Stimulated activated CD8-positive, alpha-beta memory T cell treated with anti-CD3 and anti-CD28 coated beads, Interleukin-7, amount 100 ng/mL, for 24 hours (primary cell): Measurements from ENCODE around the gene CEP120.
"Not testable (repeated sequence)": the region's sequence is repeated elsewhere in the genome, so short reads cannot be mapped to it uniquely, and the experiment has no call there.

Experiments
- DNase-seq: peaks from one replicate; pipeline ENCODE4 v3.0.0-alpha.2; 2020; ENCODE audit warnings: low read depth

Gene CEP120

DNA sequence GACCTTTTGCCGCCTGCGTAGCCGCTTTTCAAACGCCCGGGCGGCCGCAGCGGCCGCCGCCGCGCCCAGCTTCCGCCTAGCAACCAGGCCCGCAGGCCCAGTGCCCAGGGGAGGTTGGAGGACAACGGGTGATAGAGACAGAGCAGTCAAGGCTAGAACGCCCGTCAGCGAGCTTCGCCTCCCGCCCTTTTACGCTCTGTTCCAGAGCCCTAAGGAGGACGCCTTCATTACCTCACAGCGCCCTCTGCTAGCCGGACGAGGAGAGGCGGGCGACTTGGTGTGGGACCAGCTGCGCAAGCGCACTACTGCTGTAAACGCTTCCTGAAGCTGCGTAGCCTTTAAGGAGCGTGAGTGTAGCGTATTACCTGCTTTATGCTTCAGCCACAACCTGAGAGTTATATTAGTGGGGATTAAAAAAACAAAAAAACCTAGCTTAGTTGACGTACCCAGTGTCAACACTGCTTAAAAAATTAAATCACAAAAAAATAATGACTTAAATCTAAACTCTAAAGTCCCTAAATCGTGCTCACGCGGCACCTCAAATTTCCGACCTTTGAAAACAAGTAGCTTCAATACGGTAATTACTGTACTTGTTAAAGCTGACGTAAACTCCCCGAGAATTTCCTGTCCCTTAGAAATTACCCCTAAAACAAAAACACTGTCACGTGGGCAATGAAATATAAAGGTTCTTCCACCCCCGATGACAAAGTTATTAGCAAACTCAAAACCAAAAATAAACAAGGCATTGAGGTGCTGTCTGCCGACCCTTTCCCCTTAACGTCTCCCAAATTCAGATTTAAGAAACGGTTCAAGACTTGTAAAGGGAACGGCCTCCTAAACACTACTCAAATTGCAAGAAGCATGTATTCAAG lies at the start of gene CEP120:
CEP120 (minus strand) TSS at position 126 of the 872 bp plus-strand sequence. CDS start 405 bp downstream, outside the sequence.
- peak; percentile 92 for DNase-seq

DNA sequence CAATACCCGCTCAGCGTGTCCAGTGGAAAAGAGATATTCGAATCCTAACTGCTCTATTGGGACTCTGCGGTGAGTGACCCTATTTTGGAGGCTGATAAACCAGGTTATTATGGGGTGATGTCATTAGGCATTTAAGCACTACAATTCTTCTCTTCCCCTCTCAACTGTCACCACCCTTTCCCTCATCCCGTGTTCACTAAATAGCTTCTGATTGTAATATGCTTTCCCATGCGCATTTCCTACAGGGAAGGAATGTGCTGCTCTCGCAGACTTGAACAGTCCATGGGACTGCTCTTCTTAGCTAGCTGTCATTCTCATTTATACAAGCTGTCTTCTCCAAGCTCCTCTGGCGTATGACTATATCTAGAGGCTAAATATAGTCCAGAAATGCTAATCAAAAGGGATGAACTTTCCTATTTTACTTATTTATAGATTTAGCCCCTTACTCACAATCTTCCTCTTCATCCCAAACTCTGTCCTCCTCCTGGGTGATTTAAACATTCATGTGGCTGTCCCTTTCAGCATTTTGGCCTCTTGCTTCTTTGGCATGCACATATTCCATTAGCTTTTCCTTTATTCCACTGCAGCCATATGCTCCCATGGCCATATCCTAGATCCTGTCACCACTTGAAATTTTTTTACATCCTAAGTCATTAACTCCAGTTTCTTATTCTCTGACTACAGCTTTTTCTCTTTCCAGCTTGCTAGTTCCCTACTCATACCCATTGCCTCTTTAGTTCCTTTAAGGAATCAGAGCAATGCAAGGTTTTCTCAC lies 49.1 kb upstream of the CEP120 start:
- no peak for DNase-seq

DNA sequence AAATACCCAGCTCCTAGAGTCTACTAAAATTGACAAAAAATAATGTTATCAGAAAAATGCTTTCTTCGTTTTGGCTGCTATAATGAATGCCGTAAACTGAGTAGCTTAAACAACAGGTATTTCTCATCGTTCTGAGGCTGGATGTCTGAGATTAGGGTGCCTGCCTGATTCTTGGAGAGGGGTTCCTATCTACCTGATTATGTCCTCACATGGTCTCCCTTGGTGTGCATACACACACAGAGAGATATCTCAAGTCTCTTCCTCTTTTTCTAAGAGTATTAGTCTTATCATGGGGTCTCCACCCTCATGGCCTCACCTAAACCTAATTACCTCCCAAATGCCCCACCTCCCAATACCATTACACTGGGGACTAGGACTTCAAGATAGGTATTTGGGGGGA lies 48.2 kb upstream of the CEP120 start:
- DNase-seq = no peak

DNA sequence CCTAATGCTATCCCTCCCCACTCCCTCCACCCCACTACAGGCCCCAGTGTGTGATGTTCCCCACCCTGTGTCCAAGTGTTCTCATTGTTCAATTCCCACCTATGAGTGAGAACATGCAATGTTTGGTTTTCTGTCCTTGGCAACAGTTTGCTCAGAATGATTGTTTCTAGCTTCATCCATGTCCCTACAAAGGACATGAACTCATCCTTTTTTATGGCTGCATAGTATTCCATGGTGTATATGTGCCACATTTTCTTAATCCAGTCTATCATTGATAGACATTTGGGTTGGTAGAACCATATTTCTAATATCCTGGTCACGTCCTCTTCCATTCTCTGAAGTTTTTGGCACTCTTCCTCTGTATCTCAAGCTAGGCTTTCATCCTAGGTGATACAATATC lies 43.6 kb upstream of the CEP120 start:
- not testable (repeated sequence) for DNase-seq

DNA sequence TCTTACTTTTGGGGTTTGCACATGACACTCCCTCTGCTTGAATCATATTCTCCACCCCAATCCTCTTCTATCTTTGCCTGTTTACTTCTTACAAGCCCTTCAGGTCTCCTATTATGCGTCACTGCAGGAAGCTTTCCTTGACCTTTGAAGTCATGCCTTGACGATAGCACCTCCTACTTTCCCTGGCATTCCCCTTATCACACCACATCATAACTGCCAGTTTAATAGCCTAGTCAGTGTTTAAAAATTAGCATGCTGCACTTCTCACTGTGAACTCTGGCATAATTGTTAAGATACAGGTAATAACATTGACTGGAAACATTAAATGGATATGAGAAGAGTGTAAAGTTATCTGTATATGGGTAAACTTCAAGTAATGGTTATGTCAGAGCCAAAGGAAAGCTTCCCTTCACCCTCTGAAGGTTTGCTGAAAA lies 37.1 kb upstream of the CEP120 start:
- no peak for DNase-seq

DNA sequence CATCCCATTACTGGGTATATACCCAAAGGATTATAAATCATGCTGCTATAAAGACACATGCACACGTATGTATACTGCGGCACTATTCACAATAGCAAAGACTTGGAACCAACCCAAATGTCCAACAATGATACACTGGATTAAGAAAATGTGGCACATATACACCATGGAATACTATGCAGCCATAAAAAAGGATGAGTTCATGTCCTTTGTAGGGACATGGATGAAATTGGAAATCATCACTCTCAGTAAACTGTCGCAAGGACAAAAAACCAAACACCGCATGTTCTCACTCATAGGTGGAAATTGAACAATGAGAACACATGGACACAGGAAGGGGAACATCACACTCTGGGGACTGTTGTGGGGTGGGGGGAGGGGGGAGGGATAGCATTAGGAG lies 35.8 kb upstream of the CEP120 start:
- DNase-seq = not testable (repeated sequence)

DNA sequence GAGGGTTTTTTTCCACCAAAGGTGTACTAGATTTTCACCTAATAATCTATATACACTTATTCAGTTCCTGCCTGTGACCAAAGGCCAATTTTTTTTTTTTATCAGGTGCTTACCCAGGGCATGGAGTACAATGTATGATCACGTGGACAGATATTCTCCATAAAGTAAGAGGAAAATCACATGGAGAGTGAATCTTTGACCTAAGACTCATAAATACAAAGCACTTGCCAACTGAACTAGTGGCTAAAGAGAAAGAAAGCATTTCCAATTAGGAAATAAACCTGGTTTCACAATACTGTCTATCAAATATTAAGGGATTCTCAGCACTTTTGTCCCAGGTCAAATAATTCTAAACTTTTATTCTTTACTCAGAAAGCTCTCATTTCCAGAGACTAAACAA lies 33.0 kb upstream of the CEP120 start:
- DNase-seq = no peak

DNA sequence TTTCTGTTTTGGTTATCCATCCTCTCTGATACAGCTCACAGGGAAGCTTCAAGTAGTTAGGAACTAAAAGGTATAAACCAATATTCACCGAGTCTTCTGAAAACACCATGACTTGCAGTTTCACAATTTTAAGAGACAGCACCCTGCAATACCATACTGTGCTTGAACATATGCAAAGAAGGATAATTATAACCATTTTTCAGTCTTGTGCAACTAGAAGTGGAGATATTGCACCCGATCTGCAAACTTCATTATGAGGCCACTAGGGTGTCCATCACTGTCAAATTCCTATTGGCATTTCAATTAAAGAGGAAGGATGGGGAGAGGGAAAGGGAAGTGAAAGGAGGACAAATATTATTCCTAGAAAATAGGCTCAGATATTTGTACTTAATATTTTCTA lies 32.4 kb upstream of the CEP120 start:
- no peak for DNase-seq

DNA sequence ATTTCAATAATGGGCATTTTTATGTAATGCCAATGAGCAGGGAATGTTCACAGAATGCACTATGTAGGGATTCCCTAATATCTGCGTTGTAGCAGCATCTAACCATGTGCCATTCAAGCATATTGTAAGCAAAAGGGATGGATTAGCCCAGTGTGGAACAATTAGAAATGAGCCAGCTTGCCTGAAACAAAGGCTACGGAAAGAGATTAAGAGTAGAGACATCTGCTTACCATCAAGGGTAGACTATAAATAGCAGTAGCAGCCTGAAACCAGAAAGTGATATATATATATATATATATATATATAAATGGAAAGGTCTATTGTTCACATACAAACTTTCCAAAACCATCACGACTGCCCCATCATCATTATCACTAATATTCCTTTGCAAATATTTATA lies 31.9 kb upstream of the CEP120 start:
- DNase-seq = no peak

DNA sequence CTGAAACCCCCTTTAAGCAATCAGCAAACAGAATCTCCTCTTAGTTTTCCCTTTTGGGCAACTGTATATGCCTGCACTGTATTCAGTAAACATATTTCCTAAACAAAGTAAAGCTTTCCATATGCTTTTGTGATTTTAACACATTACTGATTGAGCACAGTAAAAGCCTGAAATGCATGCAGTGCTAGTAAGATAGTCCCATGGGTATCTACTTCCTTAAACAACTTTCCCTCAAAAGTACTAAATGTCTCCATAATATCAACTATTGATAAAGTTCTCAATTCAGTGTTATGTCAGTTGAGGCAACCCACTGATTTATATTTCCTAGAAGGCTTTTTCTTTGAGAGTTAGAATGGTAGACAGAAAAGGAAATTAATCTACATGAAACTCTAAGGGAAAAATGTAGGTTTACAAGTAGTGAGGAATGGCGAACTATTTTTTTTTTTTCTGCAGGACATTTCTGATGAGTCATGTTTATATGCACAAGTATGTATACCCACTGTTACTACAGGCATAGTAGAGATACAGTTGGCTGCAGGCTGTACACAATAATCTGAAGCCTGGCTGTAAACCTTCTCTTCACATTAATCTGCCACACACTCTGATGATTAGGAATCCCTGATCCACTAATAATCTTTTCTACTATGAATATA lies 31.2 kb upstream of the CEP120 start:
- DNase-seq = no peak

DNA sequence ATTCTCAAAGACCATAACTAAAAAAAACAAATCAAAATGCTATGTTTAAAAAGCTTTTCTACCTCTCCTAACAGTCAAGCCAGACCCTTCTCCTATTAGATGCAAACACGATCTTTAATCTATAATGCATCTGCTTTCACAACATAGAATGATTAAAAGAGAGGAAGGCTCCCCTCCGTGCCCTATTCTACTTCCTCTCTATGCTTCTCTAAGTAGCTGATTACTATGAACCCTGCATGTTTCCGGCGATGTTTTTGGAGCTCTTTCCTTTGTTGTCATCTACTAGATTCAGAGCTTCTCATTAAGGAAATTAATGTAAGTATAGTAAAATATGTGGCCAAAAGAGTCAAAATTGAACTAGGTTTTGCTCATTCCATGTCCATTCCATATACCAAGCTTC lies 29.2 kb upstream of the CEP120 start:
- no peak for DNase-seq

DNA sequence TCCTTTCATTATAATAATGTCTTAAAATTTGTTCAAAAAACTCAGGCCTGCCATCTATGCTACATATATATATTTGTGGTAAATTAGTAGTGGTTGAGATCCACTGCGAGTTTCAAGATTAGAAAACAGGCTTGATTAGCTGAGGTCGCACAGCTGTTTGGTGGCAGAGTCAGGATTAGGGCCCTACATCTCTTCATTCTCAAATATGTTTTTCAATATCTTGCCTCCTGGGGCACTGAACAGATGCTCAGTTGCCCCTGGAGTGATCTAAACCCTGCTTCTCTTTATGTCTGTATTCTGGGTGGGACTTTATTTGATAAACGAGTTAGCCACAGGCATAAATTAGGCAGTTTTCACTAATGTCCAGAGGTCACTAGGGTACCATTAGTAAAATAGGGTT lies 27.8 kb upstream of the CEP120 start:
- DNase-seq = no peak

DNA sequence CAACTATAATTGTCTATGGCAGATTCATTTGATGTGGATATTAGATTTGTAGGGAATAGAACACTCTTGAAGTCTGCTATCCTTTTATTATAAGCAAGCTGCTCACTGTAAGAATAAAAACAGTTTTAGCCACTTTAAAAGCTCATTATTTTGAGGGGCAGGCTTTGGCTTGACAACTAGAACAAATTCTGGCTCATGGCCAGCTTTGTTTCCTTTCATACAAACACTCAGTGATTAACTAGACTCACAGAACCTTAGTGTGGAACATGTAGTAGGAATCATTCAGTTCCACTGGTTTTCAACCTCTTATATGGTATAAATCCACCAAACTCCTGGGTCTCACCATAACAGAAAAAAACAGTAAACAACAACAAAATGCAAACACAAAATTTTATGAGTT lies 27.4 kb upstream of the CEP120 start:
- no peak for DNase-seq

DNA sequence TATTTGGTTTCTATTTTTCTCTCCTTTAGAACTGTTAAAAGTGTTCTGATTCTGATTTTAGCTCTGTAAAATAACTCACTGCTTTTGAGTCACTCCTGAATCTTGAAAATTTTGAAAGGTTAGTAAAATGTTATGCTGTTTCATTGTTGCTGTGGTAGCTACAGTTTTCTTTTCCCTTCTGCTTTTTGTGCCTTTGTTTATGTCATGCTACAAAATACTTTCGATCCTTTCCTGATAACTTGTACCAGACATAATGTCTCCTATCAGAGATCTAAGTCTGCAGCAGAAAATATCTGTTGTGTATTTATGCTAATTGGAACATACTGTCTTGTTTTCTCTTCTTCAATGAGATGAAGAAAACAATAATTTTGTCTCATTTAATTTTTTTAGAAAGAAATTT lies 26.9 kb upstream of the CEP120 start:
- no peak for DNase-seq

DNA sequence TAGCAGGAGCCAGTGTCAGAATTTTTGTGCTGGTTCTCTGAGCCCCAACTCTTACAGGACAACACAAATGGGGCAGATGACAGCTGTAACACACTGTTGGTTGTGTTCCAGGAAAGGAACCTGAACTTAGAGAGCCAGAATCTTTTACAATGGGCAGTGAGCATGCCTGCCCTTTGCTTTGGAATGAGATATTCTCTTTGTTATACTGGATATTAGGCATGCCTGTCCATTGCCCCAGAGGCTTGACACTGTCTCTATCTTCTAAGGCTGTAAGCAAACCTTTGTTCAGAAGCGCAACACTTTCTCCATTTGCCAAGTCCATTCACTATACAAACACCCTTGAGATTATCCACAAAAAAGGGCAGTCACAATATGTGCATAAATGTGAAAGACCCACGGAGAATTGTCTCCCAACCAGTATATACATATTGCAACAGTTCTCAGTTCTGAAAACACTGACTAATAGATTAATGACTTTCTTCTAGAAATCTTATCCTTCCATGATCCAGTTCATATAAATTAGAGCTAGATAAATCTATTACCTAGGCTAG lies 26.3 kb upstream of the CEP120 start:
- DNase-seq = no peak

DNA sequence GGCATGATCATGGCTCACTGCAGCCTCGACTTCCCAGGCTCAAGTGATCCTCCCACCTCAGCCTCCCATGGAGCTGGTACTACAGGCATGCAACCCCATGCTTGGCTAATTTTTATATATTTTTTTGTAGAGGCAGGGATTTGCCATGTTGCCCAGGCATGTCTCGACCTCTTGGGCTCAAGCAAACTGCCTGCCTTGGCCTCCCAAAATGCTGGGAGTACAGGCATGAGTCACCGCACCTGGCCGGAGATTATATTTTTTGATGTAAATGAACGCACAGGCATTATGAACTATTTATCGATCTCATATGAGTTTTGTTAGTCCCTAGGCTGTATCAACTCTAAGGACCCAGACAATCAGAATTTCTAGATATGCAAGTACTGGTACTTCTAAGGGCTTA lies 25.5 kb upstream of the CEP120 start:
- no peak for DNase-seq

DNA sequence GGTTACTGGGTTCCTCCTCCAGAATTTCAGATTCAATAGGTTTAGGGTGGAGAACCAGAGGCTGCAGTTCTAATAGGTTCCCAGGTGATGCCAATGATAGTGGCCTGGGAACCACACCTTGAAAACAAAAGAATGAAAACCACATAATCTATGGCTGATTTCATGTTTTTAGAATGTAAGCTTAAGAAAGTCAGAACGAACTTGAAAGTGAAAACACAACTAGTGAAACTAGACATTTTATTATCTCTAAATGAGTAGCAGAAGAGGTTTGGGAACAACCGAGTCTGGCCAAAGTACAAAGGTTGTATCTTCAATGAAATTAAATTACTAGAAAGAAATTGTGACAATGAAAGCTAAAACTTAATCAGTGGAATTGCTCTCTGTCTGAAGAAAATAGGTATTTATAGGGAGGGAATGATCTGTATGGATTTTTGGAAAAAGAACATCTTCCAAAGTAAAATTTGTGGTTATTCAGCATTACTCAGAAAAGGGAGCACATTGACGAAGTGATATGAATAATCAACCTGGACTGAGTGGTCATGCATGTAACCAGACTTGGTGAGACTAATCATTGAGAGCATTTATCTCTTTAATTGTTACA lies 24.9 kb upstream of the CEP120 start:
- no peak for DNase-seq

DNA sequence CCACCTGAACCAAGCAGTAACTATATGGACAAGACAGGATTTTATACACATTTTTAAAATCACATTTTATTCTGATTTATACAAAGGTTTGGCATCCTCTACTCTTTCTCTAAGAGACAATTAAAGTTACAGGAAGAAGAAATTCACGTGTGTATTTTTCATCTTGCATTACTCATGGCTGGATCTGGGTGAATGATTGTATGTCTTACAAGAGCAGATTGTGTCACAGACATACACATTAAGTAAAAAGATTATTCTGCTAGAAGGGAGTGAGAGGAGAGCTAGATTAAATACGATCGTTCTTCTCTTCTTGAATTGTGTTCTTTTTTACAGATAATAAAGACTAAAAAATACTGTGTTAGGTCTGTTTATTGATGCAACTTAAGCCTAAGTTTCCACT lies 20.8 kb upstream of the CEP120 start:
- no peak for DNase-seq

DNA sequence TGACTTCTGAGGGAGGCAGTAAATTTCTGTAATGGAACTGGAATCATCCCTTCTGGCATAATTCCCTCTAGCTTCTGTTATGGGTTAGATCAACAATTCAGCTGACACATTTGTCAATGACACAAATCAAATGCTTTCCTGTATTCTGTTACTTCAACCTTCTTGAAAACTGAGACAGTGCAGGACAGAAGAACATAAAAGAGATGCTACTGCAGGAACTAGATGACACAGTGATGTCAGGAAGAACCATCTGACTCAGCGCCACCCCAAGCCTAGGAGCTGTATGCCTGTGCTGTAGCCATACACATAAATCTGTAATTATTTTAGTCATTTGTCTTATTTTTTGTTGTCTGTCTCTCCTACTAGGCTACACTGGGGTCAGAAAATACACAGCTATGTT lies 18.2 kb upstream of the CEP120 start:
- DNase-seq = no peak

DNA sequence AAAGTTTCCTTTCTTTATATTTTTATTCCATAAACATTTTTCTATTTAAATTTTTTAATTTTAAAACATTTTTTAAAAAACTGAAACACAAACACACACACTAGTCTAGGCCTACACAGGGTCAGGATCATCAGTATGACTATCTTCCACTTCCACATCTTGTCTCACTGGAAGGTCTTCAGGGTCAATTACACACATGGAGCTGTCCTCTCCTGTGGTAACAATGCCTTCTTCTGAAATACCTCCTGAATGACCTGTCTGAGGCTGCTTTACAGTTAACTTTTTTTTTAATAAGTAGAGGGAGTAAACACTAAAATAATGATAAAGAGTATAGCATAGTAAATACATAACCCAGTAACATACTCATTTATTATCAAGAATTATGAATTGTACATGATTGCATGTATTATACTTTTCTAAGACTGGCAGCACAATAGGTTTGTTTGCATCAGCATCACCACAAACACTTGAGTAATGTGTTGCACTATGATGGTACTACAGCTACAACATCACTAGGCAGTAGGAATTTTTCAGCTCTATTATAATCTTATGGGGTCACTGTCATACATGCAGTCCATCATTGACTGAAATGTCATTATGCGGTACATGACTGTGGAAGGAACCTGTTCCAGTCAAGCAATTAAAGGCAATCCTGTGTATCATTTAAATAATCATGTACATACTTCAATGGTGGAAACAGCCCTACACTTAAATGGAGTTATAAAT lies 17.4 kb upstream of the CEP120 start:
- no peak for DNase-seq

DNA sequence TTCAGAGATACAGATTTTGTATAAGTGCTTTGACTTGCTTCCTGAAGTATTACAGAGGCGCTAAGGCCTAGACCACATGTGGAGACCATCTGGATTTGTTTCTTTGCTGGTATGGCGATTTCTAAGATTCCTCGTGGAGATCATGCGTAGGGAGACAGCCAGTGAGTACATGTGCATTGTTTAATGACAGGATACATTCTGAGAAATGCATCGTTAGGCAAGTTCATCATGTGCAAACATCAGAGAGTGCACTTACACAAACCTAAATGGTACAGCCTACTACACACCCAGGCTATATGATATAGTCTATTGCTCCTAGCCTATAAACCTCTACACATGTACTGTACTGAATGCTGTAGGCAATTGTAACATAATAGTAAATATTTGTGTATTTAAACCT lies 16.5 kb upstream of the CEP120 start:
- DNase-seq = no peak
